Adrenal gland (tissue), 5 donors: ENCODE measurements around the gene MAP1LC3A.

ENCODE experiments used
- CTCF ChIP-seq, 6 experiments: fragments of 450-650 bp in 4 of 6; fragments of 200-600 bp in 2 of 6; sonication (generic) in 1 of 6; IDR thresholded peaks; 1 replicate in 5 of 6; 2 replicates in 1 of 6; pipeline versions ENCODE4 v1.5.1 to v1.8.0; 2016 to 2021; ENCODE audit warnings: antibody characterized with exemption in 6 of 6, mild to moderate bottlenecking in 2 of 6, moderate library complexity in 1 of 6
- POLR2A ChIP-seq, 2 donors: fragments of 450-650 bp; IDR thresholded peaks; one replicate each; pipeline ENCODE4 v1.6.1; 2017; ENCODE audit warnings: antibody characterized with exemption in 2 of 2, mild to moderate bottlenecking in 2 of 2, moderate library complexity in 1 of 2
- donor health status: DM: no; HTN: no; CAD: no.

DNA sequence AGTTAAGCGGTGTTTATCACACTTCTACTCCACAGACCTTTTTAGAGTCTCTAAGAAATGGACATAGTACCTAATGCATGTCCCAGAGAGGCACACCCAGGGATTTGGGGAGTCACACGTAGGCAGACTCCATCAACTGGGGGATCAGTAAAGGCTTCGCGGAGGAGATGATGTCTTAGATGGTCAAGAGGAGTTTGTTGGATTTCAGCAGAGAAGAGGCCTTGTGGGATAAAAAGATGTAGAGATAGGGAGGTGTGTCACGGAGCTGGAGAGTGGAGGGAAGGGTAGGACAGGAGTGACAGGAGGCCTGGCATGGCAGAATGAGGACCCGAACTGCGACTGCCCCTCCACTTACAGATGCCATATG lies 33.2 kb upstream of the MAP1LC3A start:
- TF ChIP-seq CTCF (IDR thresholded peaks at IDR 0.05) (no peak), POLR2A (IDR thresholded peaks at IDR 0.05) (no peak)
